GM19455 (cell line): ENCODE results near the gene PRC1.
"Not testable (repeated sequence)": the region's sequence is repeated elsewhere in the genome, so short reads cannot be mapped to it uniquely, and the experiment has no call there.

Experiments
- ATAC-seq: cut with Tn5 transposase; IDR thresholded peaks from one replicate; pipeline ENCODE4 v1.9.1; 2021; ENCODE audit not compliant: unreplicated experiment

PRC1 gene

DNA sequence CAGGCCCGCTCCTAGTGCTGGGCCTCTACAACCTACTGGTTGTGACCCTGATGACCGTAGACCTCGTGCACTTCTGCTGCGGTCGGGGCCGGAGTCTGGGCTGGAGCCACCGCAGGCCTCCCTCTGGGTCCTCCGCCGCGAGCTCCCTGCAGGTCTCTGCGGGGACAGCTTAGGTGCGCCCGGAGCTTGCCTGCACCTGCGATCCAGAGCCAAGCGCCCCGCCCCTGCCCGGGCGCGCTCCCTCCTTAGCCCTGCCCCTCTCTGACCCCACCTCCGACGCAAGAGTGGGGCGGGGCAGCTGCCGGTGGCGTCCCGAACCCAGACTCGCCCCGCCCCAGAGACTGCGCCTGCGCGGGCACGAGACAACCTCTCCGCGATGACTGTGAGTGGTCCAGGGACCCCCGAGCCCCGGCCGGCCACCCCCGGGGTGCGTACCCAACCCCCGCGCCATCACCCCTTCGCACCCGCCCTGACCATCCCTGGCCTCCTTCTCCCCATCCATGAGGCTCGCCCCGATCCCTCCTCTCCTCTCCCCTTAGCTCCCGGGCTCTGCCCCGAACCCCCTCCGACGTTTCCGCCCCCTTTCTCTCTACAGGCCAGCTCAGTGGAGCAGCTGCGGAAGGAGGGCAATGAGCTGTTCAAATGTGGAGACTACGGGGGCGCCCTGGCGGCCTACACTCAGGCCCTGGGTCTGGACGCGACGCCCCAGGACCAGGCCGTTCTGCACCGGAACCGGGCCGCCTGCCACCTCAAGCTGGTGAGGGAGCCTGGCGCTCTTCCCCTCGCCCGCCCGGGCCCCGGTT is 59.2 kb downstream of the PRC1 start, which contains the start of gene UNC45A:
Gene UNC45A, plus strand, starts transcription at position 337 of the 803 bp plus-strand sequence. Its CDS starts 40 bp downstream, at position 377.
- peak; percentile 65 for ATAC-seq

DNA sequence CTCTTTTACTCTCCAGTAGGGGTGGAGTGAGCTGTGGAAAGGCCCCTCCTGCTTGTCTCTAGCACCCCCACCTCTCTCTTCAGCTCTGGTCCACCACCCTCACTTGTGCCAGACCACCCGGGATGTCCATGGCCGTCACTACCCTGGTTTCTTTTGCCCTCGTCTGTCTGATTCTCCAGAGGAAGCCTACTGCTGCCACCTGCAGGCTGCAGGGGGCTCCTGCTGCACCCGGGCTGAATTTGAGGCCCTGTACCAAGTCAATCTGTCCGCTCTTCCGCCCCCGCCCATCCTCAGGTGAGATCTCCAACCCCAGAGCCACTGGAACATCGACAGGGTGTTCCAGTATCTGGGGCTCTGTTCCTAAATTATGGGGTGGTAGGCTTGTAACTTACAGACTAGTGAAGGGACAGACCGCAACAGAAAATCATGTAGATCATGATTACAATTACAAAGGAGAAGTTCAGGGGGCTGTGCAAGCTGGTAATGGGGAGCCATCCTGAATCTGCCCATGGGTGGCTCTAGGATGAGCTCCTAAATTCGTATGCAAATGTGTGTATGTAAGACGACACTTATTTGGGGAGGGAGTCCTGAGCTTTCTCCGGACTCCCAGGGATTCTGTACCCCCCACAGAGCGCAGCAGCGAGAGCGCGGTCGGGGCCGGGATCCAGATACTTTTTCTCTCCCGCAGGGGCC is 59.9 kb downstream of the PRC1 start:
- ATAC-seq, result peak; percentile 1

DNA sequence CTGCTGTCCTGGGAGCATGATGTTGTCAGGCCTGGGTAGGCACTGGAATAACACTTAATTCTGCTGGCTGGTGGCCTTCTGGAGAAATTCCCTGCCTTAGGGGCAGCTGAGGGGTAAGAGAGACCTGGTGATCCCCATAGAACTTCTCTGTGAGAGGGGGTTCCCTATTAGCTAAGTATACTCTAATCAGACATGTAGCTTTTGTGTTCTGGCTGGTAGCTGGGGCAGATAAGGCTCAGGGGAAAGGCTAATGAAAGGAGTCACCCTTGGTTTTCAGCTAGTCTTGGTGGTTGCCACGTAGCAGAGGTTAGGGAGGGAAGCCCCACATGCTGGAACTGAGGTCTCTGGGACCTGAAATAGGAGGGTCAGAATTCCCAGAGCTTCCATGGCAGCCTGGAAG is 61.0 kb downstream of the PRC1 start:
- no peak for ATAC-seq

DNA sequence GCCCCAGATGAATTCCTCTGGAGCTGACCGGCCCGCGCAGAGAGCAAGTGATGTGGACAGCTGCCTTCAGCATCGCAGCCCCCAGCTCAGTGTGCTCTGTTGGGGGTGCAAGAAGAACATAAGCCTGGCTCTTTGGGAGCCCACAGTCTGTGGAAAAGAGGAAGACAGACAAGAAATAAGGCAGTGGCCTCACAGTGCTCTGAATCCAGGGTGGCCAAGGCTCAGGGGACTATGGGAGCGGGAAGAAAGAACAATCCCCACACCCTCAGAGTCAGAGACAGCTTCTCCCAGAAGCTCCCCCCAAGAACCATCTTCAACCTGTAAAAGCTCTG is 61.7 kb downstream of the PRC1 start:
- no peak for ATAC-seq

DNA sequence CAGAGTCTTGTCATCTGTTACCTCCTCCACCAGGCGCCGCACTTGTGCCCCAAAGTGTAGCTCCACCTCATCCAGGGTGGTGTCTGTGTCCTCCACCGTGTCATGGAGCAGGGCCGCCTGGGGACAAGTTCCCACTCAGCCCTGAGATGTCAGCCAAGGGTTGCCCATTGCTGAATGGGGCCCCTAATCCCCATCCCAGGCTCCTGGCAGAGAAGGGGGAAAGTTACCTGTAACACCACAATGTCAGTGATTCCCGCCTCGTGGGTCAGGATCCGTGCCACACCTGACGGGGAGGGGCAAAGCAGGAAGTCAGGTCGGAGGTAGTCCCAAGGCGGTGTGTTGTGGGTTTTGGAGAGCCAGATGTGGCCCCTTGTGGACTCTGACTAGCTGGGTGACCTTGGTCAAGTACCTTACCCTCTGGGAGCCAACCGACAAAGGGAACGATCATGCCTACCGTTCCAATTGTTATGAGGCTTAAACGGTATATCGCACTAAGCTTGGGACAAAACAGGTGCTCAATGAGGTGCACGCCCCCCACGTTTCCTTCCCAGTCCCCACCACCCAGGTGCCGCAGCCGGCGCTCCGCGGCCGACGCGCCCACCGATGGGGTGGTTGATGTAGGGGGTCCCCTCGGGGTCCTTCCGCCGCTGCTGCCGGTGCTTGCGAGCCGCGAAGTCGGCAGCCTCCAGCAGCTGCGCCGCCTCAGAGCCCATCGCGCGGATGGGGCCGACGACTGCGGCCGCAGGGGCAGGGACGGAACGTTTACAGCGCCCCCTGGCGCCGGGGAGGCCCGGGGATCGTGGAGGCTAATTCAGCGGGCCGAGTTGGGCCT is 62.3 kb downstream of the PRC1 start, which contains the start of gene HDDC3:
Gene HDDC3, minus strand, starts transcription at position 722 of the 832 bp plus-strand sequence. Its CDS starts 9 bp downstream, at position 713.
- peak; percentile 43 for ATAC-seq

DNA sequence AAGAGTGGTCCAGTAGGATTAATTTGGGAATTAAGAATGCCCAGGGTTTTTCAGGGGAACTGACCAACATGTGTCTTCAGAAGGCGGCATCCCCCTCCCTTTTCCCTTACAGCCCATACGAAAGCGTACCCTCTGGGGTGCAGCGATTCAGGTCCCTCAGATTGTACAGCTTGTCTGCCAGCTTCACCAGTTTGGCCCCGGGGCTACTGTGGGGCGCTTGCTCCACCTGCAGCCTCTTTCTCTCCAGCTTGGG is 62.8 kb downstream of the PRC1 start:
- no peak for ATAC-seq

DNA sequence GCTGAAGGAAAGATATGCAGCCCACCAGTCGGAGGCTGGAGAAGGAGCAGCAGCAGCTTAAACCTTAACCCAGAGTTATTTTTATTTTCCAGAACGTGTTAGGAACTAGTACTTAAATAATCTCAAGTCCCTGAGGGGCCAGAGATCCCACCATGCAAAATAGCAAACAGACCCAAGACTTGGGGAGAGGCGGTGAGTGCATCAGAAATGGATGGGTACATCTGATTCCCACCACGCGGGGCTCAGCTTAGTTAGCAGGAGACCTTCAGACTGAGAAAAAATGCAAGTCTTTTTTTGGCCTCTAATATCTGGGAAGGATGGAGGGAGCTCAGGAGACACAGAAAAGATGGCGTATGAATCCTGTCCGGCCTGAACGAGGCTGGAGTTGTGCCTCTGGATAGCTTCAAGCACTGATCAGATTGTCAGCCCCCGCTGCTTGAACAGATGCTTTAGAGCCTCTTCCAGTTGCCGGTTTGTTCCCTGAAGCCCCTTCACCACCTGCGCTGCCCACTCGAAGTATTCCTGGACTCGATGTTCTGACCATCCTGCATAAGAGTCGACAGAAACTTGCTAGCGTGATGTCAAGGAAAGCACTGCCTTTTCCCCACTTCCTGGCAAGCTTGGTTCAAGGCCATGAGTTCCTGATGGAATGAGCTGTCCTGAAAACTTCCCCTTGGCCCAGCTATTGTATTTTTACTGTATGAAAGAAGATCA is 63.3 kb downstream of the PRC1 start:
- no peak for ATAC-seq

DNA sequence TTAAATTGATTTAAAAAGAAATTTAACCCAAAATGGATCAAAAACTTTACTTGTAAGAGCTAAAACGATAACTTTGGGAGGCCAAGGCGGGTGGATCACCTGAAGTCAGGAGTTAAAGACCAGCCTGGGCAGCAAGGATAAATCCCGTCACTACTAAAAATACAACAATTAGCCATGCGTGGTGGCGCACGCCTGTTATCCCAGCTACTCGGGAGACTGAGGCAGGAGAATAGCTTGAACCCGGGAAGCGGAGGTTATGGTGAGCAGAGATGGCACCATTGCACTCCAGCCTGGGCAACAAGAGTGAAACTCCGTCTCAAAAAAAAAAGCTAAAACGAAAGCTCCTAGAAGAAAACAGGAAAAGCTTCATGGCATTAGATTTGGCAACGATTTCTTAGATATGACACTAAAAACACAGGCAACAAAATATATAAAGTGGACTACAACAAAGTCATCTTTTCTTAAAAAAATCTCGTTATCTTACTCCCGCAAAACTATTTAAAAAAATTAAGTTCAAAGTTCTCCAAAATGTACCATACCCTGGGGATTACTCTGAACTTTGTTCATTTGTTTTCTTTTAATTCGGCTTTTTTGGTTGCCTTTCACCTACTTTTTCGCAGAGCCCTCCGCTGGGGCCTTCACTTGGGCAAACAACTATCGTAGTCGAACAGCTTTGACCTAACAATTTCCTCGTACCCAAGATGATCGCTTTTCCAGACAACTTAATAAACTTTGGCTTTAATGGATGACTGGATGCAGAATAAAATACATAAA is 64.9 kb downstream of the PRC1 start:
- ATAC-seq, result no peak

DNA sequence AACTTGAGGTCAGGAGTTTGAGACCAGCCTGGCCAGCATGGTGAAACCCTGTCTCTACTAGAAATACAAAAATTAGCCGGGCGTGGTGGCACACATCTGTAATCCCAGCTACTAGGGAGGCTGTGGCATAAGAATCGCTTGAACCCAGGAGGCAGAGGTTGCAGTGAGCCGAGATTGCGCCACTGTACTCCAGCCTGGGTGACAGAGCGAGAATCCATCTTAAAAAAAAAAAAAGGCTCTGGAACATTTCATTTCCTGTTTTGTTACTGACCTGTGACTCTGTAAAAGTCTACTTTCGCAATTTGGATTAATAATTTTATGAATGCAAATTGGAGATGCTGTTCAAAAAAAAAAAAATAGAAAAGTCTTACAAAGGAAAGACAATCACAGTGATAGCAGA is 66.2 kb downstream of the PRC1 start:
- not testable (repeated sequence) for ATAC-seq

DNA sequence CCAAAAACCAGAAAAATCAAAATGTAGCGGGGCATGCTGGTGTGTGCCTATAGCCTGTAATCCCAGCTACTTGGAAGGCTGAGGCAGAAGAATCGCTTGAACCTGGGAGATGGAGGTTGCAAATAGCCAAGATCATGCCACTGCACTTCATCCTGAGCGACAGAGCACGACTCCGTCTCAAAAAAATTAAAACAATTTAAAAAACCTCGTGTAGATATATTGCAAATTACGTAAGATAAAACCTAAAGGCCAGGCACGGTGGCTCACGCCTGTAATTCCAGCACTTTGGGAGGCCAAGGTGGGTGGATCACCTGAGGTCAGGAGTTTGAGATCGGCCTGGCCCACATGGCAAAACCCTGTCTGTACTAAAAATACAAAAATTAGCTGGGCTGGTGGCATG is 67.6 kb downstream of the PRC1 start:
- not testable (repeated sequence) for ATAC-seq

DNA sequence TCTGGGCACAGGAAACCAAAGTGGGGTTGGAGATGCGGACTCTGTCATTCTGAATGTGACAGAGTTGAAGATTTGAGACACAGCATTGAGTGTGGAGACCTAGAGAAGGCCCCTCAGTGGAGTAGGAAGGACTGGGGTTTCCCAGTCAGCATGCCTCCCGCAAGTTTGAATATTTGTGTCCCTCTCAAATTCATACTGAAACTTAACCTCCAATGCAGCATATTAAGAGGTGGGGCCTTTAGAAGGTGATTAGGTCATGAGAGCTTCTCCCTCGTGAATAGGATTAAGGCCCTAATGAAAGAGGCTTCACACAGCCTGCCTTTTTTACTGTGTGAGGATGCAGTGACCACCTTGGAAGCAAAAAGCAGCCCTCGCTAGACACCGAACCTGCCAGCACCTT is 70.0 kb downstream of the PRC1 start:
- peak; percentile 75 for ATAC-seq

DNA sequence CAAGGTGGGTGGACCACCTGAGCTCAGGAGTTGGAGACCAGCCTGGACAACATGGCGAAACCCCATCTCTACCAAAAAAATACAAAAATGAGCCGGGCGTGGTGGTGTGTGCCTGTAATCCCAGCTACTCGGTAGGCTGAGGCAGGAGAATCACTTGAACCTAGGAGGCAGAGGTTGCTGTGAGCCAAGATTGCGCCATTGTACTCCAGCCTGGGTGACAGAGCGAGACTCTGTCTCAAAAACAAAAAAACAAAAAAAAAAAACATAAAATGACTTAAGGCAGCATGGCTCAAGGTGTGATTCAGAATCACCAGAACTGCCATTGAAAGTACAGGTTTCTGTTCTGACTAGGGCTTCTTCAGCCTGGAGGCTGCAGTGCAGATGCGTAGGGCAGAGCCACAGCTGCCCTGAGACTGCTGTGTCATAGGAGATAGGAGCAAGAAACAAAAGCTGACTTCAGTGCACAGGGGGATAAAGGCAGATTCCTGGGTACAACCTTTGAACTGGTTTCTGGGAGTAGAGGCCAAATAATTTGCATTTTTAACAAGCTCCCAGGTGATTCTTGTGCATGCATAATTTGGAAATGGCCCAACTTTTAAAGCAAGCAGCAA is 71.5 kb downstream of the PRC1 start:
- ATAC-seq, result peak; percentile 61

DNA sequence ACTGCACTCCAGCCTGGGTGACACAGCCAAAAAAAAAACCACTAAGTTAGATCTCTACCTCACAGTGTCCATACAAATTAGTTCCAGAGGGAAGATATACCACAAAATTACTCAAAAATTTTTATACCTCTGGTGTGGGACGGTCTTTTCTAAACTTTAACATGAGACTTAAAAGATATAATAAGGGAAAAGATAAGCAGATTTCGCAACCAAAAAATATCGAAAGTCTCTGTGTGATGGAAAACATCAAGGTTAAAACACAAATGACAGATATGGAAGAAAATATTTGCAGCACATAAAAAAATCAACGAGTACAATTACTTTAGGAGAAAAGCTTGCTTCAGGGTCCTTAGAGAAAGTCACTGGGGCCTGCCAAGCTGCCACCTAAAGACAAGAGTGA is 72.4 kb downstream of the PRC1 start:
- no peak for ATAC-seq

DNA sequence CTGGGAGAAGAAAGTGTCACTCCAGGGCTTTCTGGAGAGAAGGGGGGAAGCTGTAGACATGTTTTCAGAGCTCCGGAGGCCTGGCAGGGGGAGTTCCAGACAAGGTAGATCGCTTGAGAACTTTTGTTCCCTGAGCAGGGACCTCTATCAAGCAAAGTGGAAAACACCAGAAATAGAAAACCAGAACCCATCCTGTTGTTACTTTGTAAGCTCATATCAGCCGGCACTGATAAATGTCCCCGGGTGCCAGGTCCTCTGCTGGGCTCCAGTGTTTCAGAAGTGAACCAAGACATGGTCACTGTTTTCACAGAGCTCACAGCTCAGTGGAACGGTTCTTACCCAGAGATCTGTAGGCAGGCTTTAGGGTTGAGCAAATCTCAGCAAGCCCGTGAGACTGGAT is 75.5 kb downstream of the PRC1 start:
- ATAC-seq, result no peak

DNA sequence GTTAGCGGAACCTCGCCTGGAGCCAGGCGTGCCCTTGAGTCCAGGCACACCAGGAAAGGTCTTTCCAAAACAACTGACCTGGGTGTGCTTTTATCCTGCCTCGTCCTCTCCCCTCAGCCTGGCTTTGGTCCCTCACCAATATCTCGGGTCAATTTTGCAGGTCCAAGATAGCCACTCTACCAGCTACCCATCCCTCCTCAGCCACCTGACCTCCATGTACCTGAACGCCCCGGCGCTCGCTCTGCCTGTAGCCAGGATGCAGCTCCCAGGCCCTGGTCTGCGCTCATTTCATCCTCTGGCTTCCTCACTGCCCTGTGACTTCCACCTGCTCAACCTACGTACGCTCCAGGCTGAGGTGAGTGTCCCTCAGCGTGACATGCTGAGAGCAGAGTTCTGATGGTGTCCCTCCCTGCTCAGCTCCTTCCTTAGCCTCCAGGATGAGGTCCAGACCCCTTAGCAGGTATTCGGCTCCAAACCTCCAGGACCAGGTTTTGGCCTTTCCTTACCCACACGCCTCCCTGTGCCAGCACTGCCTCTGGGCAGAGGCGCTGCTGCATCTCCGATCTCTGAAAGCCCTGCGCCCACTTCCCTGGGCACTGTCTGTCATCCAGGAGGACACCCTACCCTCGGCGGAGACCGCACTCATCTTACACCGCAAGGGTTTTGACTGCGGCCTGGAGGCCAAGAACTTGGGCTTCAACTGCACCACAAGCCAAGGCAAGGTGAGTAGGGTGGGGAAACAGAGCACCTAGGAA is 76.1 kb downstream of the PRC1 start:
- no peak for ATAC-seq

DNA sequence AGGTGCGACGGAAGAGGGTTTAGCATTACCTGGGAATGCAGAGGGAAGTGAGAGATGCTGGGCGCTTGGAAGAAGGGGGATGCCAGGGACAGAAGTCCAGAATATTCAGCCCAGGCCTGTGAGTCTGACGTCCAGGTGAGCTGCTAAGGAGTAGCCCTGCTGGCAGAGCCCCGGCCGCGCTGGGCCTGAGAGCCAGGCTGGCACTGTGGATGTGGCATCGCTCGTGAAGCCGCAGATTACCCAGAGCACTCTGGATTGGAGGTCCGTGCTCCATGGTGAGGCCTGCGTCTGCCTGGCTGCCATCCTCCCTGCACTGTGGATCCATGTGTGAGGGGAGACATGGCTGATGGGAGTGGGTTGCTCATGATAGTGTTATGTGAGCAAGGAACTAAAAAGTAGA is 76.8 kb downstream of the PRC1 start:
- no peak for ATAC-seq

DNA sequence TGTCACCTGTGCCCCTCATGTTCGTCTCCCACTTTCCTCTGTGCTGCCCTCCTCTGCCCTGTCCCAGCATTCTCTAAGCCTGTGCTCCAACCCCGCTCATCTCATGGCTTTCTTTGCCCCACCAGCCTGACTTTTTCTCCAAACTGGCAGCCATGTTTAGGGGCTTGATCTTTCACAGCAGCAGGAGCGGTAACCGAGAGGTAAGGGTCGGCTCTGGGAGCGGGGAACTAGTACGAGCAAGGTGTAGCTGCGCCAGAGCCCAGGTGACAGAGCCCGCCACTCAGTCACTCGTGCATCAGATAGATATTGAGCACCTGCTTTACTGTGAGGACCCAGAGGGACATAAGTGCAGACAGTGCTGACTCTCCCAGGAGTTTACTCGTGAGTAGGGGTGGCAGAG is 77.9 kb downstream of the PRC1 start:
- no peak for ATAC-seq
